ENCODE results near the gene FDX1.
A peak's percentile ranks its signal among the peaks of the same experiment; 100 is the strongest.

Gene FDX1

GRCh38 chr11:110470716-110471115, 41.0 kb downstream of the FDX1 start:
- no peak for DNase-seq

- DNase-seq: no peak
Observed at GRCh38 chr11:110471371-110471770, 41.6 kb downstream of the FDX1 start.

- no peak for DNase-seq
Observed at GRCh38 chr11:110472858-110473257, 43.1 kb downstream of the FDX1 start.

GRCh38 chr11:110473706-110474105, 44.0 kb downstream of the FDX1 start:
- DNase-seq: no peak

- DNase-seq: no peak
Observed at GRCh38 chr11:110474578-110474977, 44.8 kb downstream of the FDX1 start.

GRCh38 chr11:110475671-110476070, 45.9 kb downstream of the FDX1 start:
- DNase-seq: no peak

GRCh38 chr11:110478410-110478809, 48.7 kb downstream of the FDX1 start:
- DNase-seq: no peak

GRCh38 chr11:110479108-110480101, 49.7 kb downstream of the FDX1 start:
- DNase-seq: peak; percentile 35

GRCh38 chr11:110481523-110481922, 51.8 kb downstream of the FDX1 start:
- no peak for DNase-seq

GRCh38 chr11:110486156-110486555, 56.4 kb downstream of the FDX1 start:
- no peak for DNase-seq

- DNase-seq: no peak
Observed at GRCh38 chr11:110488446-110488845, 58.7 kb downstream of the FDX1 start.

- DNase-seq: no peak
Observed at GRCh38 chr11:110490886-110491285, 61.1 kb downstream of the FDX1 start.

GRCh38 chr11:110491577-110492320, 62.0 kb downstream of the FDX1 start:
- DNase-seq: peak; percentile 21

- DNase-seq: no peak
Observed at GRCh38 chr11:110492321-110492685, 62.6 kb downstream of the FDX1 start.

- DNase-seq: no peak
Observed at GRCh38 chr11:110493346-110493745, 63.6 kb downstream of the FDX1 start.

- DNase-seq: no peak
Observed at GRCh38 chr11:110497231-110497978, 67.7 kb downstream of the FDX1 start.

- DNase-seq: no peak
Observed at GRCh38 chr11:110501428-110501827, 71.7 kb downstream of the FDX1 start.

- no peak for DNase-seq
Observed at GRCh38 chr11:110505528-110506284, 76.0 kb downstream of the FDX1 start.

- no peak for DNase-seq
Observed at GRCh38 chr11:110507328-110507727, 77.6 kb downstream of the FDX1 start.

- DNase-seq: no peak
Observed at GRCh38 chr11:110508786-110509185, 79.0 kb downstream of the FDX1 start.

GRCh38 chr11:110509472-110509871, 79.7 kb downstream of the FDX1 start:
- DNase-seq: no peak

GRCh38 chr11:110512026-110512425, 82.3 kb downstream of the FDX1 start:
- DNase-seq: no peak
